Dedifferentiated amniotic fluid mesenchymal stem cell (primary cell): Measurements from ENCODE around the gene GALNT14.

Source experiments
- DNase-seq: peaks from one replicate; pipeline ENCODE4 v3.0.0-alpha.2; 2016; ENCODE audit errors: extremely low spot score

Gene GALNT14

DNA sequence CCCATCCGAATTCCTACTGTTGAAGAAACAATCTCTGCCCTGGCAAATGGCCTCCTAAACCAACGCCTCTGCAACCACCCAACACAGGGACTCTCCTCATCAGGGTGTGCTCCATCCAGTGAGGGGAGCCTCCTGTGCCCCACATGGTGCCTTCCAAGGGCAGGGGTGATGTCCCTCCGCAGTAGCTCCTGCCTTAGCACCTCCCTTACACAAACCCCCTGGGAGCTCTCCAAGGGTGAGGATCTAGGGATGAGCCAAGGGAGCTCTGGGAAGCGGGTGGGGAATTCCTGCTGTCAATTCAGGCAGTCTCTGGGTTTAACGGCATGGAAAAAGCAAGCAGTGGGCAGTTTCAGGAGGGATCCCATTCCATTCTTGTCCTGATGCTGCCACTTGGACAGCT, 3.8 kb downstream of the GALNT14 start:
- no peak for DNase-seq

DNA sequence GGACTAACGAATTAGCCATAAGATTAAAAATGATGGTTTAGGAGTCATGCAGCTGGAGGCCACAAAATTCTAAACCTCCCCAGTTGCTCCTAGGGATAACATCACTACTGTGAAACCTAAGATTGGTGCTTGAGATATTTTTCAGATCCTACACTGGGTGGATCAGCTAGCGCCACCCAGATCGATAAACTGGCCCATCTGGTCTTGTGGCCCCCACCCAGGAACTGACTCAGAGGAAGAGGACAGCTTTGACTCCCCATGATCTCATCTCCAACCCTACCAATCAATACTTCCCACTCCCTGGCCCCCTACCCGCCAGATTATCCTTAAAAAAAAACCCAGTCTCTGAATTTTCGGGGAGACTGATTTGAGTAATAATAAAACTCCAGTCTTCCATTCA, 5.5 kb downstream of the GALNT14 start:
- DNase-seq, result no peak

DNA sequence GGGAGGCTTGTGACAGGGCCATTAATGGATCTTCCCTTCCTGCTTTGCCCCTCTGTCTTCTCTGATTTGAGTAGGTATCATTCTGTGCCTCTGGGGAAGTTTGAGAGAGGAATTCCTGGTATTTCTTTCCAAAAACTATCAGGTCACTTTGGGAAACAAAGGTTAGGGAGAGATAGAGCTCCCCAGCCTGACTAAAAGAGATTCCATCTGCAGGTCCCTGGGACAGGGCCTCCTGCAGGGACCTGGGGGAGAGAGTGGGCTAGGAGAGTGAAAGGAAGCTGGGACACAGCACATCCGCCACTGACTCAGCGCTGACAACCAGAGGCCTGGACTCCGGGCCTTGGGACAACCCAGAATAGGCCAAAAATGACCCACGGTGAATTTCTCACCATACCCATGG, 6.4 kb downstream of the GALNT14 start:
- DNase-seq, result no peak

DNA sequence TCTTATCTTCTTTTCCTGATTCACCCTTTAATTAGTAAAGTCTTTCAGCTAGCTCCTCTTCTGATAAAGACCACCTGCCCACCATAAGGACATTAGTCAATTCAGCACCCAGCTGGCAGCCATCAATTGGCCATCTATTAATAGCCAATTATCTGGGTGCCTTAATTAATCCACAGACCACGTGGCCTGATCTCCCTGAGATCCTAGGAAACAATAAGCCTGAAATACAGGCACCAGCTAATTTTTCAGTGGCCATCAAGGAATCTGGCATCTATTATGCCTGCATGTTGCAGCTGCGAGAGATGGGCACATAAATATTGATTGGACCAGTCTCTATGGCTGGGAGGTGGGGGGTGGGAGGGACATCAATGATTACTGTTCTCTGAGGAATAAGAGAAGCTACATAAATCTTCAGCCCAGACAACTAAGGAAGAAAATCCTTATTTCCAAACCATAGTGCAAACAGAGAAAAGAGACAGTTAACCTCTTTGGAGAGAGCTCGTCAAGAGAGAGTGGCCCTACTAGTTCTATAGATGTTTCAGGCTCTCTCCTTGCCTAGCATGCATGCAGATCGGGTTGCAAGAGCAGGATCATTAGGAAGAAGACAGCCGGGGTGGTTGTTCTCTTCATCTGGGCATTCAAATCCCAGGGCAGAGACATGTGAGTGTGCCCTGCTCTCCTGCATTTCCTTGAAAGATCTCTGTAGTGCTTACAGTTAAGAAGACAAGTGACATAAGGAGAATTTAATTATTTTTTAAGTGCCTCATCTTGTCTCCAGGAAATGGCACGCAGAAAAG, 8.7 kb downstream of the GALNT14 start:
- no peak for DNase-seq

DNA sequence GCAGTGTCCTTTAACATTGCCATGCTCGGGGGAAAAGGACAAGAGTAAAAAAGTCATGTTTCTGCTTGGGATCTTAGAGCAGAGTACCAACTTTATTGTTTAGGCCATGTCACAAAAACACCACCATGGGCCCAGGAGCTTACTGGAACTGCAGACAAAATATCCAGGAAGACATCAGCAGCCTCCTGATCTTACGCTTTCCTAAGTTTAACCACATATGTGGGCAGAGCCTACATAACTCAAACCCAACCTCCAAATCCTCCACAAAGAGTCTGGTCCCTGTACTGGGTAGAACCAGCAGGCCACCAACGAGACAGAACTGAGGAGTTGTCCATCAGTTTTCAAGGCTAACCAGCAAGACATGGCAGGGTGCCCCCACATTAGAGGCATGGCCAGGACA, 10.3 kb downstream of the GALNT14 start:
- no peak for DNase-seq

DNA sequence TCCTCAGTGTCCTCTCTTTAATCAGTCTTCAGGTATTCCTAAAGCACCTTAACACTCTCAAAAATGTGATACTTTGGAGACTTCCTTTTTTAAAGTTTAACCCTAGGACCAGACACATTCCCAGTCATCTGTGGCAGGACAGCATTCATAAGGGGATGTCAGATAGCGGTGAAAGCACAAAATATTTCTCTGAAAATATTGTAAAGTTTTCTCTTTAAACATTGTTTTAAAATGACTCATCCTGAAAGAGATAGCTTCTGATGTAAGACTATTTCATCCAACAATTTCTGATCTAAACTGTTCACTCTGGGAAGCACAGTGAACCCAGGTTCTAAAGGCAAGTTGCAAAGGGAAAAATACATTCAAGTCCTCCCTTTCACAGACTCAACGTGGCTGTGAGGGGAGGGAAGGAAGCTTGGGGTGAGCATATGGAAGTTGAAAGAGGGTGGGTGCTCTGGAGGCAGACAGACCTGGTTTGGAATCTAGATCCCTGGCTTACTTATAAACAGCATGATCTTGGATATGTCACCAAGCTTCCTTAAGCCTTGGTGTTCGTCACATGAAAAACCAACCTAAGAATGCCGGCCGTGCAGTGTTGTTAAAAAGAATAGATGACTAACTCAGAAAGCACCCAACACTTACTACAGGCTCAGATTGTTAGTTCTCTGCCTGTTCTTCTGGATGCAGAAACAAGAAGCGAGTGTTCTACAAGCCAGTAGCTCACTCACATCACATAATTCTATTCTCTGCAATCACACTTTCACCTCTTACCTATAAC, 12.1 kb downstream of the GALNT14 start:
- DNase-seq, result no peak

DNA sequence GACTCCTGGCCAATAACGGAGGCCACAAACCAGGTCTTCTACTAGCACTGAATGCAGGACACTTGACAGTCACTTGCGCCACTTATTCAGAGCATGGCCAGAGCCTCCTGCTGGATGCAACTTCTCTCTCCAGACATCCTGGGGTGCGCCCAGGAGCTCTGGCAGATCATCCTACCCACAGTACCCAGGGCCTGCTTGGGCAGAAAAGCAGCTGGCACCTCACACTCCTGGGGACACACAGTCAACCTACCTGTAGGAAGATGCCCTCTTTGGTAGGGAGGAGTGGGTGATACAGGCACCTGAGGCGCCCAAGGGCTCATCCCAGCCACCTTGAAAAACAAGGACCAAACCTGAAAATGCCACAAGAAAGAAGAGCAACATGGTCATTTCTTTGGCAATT, 13.3 kb downstream of the GALNT14 start:
- no peak for DNase-seq

DNA sequence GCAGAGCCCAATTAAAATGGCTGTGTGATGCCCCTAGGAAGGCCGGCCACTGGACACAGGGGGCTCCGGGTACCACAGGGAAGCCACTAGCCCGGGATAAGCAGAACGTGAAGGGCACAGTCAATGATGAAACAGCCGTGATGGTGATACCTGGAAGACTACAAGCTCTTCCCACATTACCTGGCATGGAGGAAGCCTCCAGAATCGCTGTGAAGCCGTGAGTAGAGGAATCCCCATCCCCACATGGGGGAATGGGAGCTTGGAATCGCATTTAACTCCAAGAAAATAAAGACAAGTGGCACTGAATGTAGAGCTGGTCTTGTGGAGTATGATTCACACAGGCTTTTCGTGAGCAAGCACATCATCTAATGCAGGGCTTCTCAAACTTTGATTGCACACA, 16.1 kb downstream of the GALNT14 start:
- no peak for DNase-seq

DNA sequence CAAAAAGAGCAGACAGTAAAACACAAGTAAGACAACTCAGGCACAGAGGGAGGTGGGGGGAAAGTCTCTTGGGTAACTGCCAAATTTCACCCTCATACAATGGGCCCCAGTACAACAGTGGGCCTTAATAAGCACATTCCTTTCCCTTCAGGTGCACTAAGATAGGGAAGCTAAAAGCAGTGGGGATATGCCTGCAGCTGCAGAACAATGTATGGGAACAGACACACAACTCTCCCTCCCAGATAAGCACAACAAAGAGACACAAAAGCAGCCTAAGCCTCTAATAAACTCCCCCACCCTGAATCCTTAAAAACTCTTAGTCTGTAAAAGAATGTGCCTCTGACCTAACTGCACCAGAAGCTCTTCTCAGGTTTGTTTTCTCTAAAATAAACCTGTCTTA, 24.5 kb downstream of the GALNT14 start:
- DNase-seq, result no peak

DNA sequence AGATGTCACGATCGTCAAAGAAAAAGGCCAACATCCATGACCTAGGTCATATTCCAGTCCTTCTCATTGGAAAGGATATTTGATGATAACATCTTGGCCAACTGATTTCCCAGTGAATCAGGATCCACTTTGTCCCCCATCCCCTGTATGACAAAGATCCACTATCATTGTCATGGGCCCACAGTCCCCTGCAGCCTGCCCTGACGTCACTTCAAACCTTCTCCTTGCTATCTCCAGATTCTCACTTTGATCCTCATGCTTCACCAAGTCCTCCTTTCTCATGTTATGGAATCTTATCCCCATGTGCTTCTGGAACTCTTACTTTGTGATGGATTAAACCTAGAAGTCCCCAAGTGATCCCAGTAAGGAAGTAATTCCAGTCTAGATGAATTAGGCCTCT, 25.7 kb downstream of the GALNT14 start:
- no peak for DNase-seq

DNA sequence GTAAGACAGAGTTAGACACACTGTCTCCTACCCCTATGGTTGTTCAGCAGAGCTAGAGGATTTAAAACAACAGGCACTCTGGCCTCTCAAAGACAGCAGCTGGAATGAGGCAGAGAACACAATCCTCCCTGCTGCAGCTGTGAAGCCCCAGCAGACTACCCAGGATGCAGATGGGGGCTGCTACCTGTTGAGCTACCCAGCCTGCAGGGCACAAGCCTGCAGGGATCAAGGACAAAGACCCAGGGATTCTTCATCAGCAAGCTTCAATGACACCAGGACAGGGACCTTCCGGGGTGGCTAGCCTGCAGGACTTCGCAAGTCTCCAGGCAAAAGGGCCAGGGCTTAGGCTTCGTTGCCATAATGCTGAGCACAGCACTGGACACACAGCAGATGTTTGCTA, 27.2 kb downstream of the GALNT14 start:
- DNase-seq, result no peak

DNA sequence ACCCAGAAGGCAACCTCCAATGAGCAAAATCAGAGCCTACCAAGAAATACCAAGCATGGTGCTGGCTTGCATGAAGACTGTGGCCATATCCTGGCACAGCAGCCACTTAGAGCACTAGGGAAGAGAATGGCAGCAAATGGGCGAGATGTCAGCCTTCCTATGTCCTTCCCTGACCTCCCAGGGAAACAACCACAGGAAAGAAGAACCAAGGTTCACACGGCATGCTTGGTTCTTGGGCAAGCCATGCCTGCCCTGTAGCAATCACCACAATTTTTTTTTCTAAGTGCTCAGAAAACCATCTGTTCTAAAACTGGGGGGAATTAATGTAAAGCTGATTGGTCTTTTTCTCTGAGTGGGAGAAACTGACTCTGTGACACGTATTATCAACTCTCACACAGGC, 27.8 kb downstream of the GALNT14 start:
- no peak for DNase-seq

DNA sequence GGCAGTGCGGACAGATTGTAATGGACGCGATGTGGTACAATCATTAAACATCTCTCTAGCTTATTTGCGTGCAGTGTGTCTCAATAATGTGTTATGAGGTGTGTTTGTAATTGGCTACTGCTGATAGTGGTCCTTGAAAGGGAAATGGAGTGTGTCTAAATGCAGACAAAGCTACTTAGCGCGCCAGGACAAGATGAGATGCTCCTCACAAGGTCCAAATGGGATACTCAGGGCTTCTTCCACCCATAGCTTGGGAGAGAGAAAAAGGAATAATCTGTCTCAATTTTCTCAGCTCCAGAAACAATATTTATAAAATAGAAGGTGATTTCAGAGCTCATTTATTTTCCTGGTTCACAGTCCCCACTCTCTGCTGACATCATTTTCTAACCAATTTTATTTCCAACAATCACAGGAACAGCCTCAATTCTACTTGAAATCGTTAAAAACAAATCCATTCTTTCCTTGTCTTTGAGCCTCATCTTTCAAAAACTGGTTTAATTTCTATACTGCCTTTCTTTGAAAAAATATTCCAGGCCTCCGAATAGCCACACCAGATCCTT, 28.5 kb downstream of the GALNT14 start:
- DNase-seq, result no peak

DNA sequence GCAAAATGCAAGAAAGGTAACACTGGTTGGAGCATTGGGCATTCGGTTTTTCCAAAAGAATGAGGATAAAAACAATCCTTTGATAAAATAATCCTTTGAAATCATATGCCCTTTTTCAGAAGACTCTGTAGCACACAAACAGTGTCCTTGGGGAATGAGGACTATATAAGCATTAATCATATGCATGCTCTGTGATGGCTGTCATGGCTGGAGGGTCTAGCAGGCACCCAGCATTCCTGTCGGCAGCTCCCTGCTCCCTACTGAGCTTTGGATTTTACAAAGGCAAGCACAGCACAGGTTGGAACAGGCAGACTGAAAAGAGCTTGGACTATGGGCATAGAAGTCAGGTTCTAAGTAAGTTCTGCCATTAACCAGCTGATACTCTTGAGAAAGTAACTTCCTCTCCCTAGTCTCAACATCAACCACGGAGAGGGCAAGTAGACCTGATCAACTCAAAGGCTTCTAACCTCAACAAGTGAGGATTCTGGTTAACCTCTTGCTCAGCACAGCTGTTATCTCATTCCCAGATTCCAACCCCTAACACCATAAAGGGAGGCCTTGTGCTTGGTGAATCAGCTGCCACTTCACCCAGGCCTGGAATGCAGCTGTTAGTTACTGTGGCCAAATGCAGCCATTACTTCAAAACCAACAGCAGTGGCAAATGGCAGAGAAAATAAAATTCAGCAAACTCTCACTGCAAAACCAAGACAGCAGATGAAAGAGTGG, 29.5 kb downstream of the GALNT14 start:
- no peak for DNase-seq

DNA sequence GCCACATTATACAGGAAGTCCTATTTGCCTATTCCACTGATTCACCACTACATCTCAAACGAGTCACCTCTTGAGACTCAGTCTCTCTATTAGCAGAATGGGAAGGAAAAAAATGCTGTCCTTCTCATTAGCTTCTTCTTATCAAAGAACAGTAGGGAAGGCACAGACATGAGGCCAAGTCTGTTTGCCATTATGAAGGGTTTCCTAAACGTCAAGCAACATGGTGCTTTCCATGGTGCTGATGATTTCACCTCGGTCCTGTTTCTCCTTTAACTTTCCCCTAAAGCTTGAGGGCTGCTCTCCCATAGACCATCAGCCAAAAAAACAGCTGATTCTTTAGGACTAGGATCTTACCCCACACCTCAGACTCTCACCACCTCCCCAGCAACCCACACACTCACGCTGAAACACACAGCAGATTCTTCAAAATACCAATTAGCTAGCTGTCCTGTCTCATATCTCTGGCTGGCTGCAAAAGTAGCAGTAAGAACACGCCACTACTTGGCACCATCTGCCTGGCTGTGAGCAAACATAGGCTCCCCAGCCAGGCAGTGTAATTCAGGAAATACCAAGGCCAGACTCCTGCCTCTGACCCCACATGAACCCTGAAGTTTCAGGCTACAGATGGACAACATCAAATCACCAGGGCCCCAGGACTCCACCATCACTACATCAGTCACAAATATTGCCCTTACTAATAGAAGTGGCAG, 30.5 kb downstream of the GALNT14 start:
- no peak for DNase-seq

DNA sequence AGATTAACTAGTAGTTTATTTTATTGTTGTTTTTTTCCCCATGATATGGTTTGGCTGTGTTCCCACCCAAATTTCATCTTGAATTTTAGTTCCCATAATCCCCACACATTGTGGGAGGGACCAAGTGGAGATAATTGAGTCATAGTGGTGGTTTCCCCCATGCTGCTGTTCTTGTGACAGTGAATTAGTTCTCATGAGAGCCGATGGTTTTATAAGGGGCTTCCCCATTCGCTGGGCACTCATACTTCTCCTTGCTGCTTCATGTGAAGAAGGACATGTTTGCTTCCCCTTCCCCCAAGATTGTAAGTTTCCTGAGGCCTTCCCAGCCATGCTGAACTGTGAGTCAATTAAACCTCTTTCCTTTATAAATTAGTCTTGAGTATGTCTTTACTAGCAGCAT, 36.5 kb downstream of the GALNT14 start:
- DNase-seq, result no peak

DNA sequence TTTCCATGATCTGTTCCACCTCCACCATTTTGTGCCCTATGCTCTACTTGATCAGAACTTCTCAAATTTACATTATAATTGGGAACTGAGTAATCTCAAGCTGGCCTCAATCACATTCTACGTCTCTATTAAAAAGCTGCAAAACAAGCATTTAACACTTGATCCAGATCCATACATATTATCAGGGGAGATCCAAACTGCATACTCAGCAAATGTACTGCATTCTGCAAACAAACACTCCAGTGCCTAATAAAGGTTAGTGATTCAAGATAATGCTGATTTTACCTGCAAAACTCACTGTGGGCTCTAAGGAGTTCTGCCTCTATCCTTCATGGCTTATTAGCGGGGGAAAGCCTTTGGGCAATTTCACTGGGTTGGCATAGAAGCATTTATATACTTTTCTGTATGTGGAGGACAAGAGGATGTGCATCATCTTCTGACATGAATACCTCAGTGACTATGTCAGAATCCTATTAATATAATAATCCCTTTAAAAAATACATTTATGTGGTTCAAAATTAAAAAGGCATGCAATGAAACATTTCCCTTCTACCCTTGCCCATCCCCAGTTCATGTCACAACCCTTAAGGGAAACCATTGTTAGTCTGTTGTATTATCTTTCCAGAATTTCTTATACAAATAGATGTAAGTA, 40.2 kb downstream of the GALNT14 start:
- no peak for DNase-seq

DNA sequence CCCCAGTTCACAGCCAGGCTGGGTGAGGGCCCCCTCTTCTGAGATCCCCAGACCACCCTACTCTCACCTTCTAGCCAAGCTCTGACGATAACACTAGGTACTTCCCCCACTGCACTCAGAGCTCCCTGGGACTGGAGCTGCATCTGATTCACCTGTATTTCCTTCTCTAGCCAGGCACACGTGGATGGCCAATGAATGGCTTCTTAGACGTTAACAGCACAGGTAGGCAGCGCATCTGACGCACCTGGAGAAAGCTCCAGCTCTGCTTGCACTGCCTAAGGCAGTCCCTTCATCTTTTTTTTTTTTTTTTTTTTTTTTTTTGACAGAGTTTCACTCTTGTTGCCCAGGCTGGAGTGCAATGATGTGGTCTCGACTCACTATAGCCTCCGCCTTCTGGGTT, 48.1 kb downstream of the GALNT14 start:
- no peak for DNase-seq

DNA sequence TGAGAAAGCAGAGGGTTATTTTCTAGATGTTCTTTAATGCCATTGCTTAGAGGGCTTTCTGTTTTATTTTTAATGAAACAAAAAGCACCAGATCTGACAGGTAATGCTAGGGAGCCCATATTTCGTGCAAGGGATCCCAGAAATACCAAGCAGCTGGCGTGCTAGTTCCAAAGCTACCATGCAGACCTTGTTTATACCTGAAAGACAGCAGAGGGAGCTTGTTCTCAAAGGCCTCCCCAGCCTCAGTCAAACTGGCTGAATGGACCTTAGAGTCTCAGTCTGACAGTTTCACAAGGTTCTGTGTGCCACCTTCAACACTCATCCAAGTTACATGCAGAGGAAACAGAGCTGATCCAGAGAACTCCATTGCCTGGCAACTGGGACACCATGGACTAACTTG, 48.6 kb downstream of the GALNT14 start:
- DNase-seq, result no peak

DNA sequence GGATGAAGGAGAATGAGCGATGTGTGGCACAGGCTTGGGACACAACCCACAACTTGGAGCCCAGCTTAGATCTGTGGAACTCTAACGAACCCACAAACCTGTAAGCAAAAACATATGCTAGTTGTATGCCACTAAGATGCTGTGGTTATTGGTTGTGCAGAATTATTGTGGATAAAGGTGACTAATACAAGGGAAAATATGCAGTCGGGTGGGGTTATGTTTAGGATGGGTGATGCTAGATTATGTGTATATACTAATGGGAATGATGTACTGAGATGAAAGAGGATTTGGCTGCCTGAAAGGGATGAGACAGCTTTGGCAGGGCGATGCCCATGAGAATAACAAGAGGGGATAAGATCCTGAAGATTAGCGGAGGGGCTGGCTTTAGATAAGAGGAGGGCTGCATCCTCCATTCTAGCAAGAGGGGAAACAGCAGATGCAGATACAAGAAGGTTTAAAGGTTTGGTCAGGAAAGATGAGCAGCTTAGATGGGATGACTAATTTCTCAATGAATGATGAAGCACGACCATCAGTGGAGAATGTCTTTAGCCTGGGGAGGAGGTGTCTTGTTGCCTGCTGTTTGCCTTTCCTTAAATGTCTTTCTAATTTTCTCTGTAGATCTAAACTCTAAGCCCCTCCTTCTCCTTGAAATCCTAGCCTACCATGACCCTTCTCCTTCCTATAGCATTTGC, 49.6 kb downstream of the GALNT14 start:
- DNase-seq, result no peak

DNA sequence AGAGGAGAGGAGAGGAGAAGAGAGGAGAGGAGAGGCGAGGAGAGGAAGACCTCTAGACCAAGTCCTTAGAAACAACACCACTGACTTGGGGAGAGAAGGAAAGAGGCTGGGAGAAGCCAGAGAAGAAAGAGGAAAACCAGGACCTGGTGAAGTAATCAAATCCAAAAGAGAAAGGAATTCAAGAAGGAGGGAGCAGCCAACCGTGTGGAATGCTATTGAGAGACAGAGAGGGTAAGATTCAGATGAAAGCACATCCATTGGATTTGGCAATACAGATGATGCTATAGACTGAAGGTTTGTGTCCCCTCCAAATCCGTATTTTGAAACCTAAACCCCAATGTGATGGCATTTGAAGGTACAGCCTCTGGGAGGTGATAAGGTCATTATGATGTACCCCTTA, 50.7 kb downstream of the GALNT14 start:
- DNase-seq, result no peak
